HepG2 (cell line): Measurements from ENCODE around the gene GPR139. TPM values are rescaled to one million over a fixed set of nuclear protein-coding genes. Genes with fewer than 3 reads are reported as not detected.

ENCODE experiments used
- ATAC-seq: fragments of 200-7000 bp; cut with Tn5 transposase; 3 replicates; pipeline ENCODE4 v1.9.1; 2020; ENCODE audit warnings: mild to moderate bottlenecking, moderate library complexity
- BruUV-seq: library from RNA; stranded (reverse); fragments of 400-500 nt; replicated peaks from 2 replicates; lab custom pipeline; 2021; lab: Mats Ljungman, UMichigan
- CTCF ChIA-PET: fragments of 300-600 bp; formaldehyde crosslinking; extraction: SDS; loops from one replicate; lab custom pipeline; 2021; ENCODE audit warnings: low total read pairs, inconsistent platforms, low intra/inter-chr PET ratio; lab: Yijun Ruan, JAX
- POLR2A ChIA-PET: fragments of 350-600 bp; sonication (Branson Sonifier 250); formaldehyde crosslinking; loops from one replicate; lab custom pipeline; 2020; ENCODE audit warnings: antibody characterized with exemption, inconsistent platforms; lab: Yijun Ruan, JAX
- DNase-seq: peaks from one replicate; pipeline ENCODE4 v3.0.0-alpha.2; 2015; ENCODE audit warnings: low spot score
- FAIRE-seq: peaks from 3 replicates; lab custom pipeline; 2011; peaks lifted over from hg19 to GRCh38; lab: Jason Lieb, UNC
- H2AFZ ChIP-seq: one replicate; pipeline ENCODE4 v1.6.1; 2011; ENCODE audit warnings: low read length, inconsistent platforms
- H3K27ac ChIP-seq: fragments of 300-600 bp; 3 replicates; pipeline ENCODE4 v1.8.0; 2011; ENCODE audit warnings: mixed run types, mild to moderate bottlenecking, mixed read lengths, low read length, inconsistent platforms; ENCODE audit not compliant: insufficient read depth; ENCODE audit errors: extremely low read length
- H3K27me3 ChIP-seq, 2 experiments: fragments of 200-600 bp in 1 of 2; 2 replicates in 1 of 2; 3 replicates in 1 of 2; pipeline versions ENCODE4 v1.6.0 to v1.8.0; 2011; ENCODE audit warnings: low read length in 2 of 2, mild to moderate bottlenecking in 2 of 2, moderate library complexity in 2 of 2, inconsistent platforms in 1 of 2; ENCODE audit not compliant: insufficient read depth in 2 of 2, control insufficient read depth in 1 of 2
- H3K36me3 ChIP-seq, 2 experiments: fragments of 200-600 bp in 1 of 2; replicated peaks in 1 of 2; 2 replicates in 1 of 2; 3 replicates in 1 of 2; pipeline versions ENCODE4 v1.5.1 to v1.8.0; 2011; ENCODE audit warnings: low read length in 2 of 2, inconsistent platforms in 1 of 2; ENCODE audit not compliant: insufficient read depth in 2 of 2, control insufficient read depth in 1 of 2
- H3K4me1 ChIP-seq: 2 replicates; pipeline ENCODE4 v1.5.1; 2012; ENCODE audit warnings: low read length, inconsistent platforms; ENCODE audit not compliant: insufficient read depth
- H3K4me2 ChIP-seq: 2 replicates; pipeline ENCODE4 v1.6.0; 2011; ENCODE audit warnings: low read depth, low read length, inconsistent platforms
- H3K4me3 ChIP-seq, 3 experiments: fragments of 200-600 bp in 1 of 3; sonication (generic), shearing (Covaris generic) in 1 of 3; replicated peaks in 1 of 3; 2 replicates each; pipeline ENCODE4 v1.5.1; 2011 to 2016; ENCODE audit warnings: low read length in 3 of 3, inconsistent platforms in 2 of 3, low read depth in 2 of 3, mild to moderate bottlenecking in 2 of 3, control low read depth in 1 of 3, mixed read lengths in 1 of 3; ENCODE audit not compliant: insufficient read depth in 1 of 3
- H3K79me2 ChIP-seq: one replicate; pipeline ENCODE4 v1.6.1; 2011; ENCODE audit warnings: low read length, inconsistent platforms; ENCODE audit not compliant: insufficient read depth
- H3K9ac ChIP-seq: 2 replicates; pipeline ENCODE4 v1.6.0; 2011; ENCODE audit warnings: mild to moderate bottlenecking, low read depth, low read length, inconsistent platforms; ENCODE audit not compliant: insufficient read depth
- H3K9me3 ChIP-seq: 2 replicates; pipeline ENCODE4 v1.5.1; 2012; ENCODE audit warnings: mild to moderate bottlenecking, low read length
- H4K20me1 ChIP-seq: 2 replicates; pipeline ENCODE4 v1.6.0; 2011; ENCODE audit warnings: inconsistent platforms, mild to moderate bottlenecking, low read length, moderate library complexity; ENCODE audit not compliant: insufficient read depth
- FOXA1 ChIP-seq, 2 experiments: fragments of 450-650 bp in 1 of 2; sonication (generic) in 1 of 2; formaldehyde crosslinking in 1 of 2; IDR thresholded peaks; 2 replicates each; pipeline versions ENCODE4 v1.4.0 to v1.6.1; 2016 to 2020; ENCODE audit warnings: missing genetic modification reagents in 1 of 2
- FOXP1 ChIP-seq, 2 experiments: fragments of 450-650 bp in 1 of 2; IDR thresholded peaks; 2 replicates each; pipeline ENCODE4 v1.6.1; 2017 to 2018; ENCODE audit warnings: antibody characterized with exemption in 1 of 2
- IKZF1 ChIP-seq: fragments of 450-650 bp; IDR thresholded peaks from 2 replicates; pipeline ENCODE4 v1.7.1; 2016
- NFRKB ChIP-seq: fragments of 450-650 bp; IDR thresholded peaks from 2 replicates; pipeline ENCODE4 v1.6.1; 2017
- PHB2 ChIP-seq: fragments of 450-650 bp; IDR thresholded peaks from 2 replicates; pipeline ENCODE4 v1.6.1; 2018; ENCODE audit not compliant: partially characterized antibody
- RAD51 ChIP-seq: fragments of 450-650 bp; IDR thresholded peaks from 2 replicates; pipeline ENCODE4 v1.6.1; 2016; ENCODE audit warnings: borderline replicate concordance
- TOPORS ChIP-seq: sonication (generic); formaldehyde crosslinking; IDR thresholded peaks from 2 replicates; pipeline ENCODE4 v1.8.0; 2023; ENCODE audit warnings: mild to moderate bottlenecking, missing genetic modification reagents
- ZBTB20 ChIP-seq: sonication (generic); formaldehyde crosslinking; IDR thresholded peaks from 2 replicates; pipeline ENCODE4 v1.8.1; 2023; ENCODE audit warnings: missing genetic modification reagents, low read depth, mild to moderate bottlenecking, borderline replicate concordance
- ZNF282 ChIP-seq: fragments of 450-650 bp; IDR thresholded peaks from 2 replicates; pipeline ENCODE4 v1.6.1; 2018; ENCODE audit not compliant: partially characterized antibody
- ZNF629 ChIP-seq: sonication (generic); formaldehyde crosslinking; conservative IDR thresholded peaks from 2 replicates; pipeline ENCODE4 v1.5.0; 2020; ENCODE audit warnings: missing genetic modification reagents
- ZSCAN20 ChIP-seq: sonication (generic); formaldehyde crosslinking; IDR thresholded peaks from 2 replicates; pipeline ENCODE4 v1.4.0; 2020; ENCODE audit warnings: missing genetic modification reagents, mild to moderate bottlenecking, borderline replicate concordance
- WGBS: methylation state at CpG from one replicate; pipeline ENCODE4 v1.1.6; 2017; ENCODE audit warnings: low lambda C conversion rate; 5-methylcytosine and 5-hydroxymethylcytosine counted together
- in situ Hi-C: cut with HindIII; loops from 2 replicates; pipeline ENCODE4 v1.10.0; 2017; ENCODE audit warnings: low pct_unique_long_range_greater_than_20kb; ENCODE audit not compliant: extremely low pct_ligation_motif_present
- intact Hi-C: fragments of 100-400 bp; cut with micrococcal nuclease; formaldehyde crosslinking; loops from one replicate; pipeline ENCODE4 v1.10.0; 2022; ENCODE audit not compliant: unreplicated experiment
- polyA plus RNA-seq, 8 experiments: library from polyadenylated mRNA; depleted of rRNA in 3 of 8; stranded (reverse) in 7 of 8; unstranded in 1 of 8; fragments of >200 nt; fragmentation: Illumina TruSeq in 4 of 8; extraction: Trizol in 4 of 8; gene quantifications; 2 replicates each; pipeline versions ENCODE4 v1.2.1 to v1.2.3, GENCODE V29; 2011 to 2016; ENCODE audit warnings: low read depth in 4 of 8, missing spikeins in 1 of 8, mixed read lengths in 1 of 8; ENCODE audit not compliant: insufficient read depth in 1 of 8
- total RNA-seq, 5 experiments: library from RNA; depleted of rRNA; stranded (reverse); fragments of >200 nt; fragmentation: Illumina TruSeq; extraction: Trizol; gene quantifications; 2 replicates each; pipeline ENCODE4 v1.2.3, GENCODE V29; 2016; ENCODE audit warnings: low read depth in 1 of 5

Gene GPR139
- total and polyA plus RNA-seq, 2 of the 13 experiments (the other 11 are each of a cell fraction or from before 2014, with no cell fraction given): not detected

- ATAC-seq (no peak), DNase-seq (no peak), FAIRE-seq (no peak)
- no peak overlapping the region for H3K4me3 ChIP-seq
- BruUV-seq: no TSS peak
- ChIA-PET POLR2A (no interaction called here), CTCF (no interaction called here)
- H3K79me2 ChIP-seq: no peaks in the 10 kb centered on the region
- WGBS: 2% methylated on average over 4 of the region's 4 CpGs
- TF ChIP-seq ZNF629 (CRISPR knock-in tag): peak; percentile 88
- TF ChIP-seq TOPORS (CRISPR knock-in tag): no peak
- H3K9me3 ChIP-seq: peaks cover 11% of the 10 kb centered on the region; the same call in 1 of the 2 replicates
- in situ Hi-C loops: no loop called here
- H2AFZ ChIP-seq: no peak overlapping the region
- H4K20me1 ChIP-seq: no peaks in the 10 kb centered on the region
- H3K36me3 ChIP-seq: no peaks in the 10 kb centered on the region
- no peak overlapping the region for H3K27ac ChIP-seq
- intact Hi-C loops: no loop called here
- H3K27me3 ChIP-seq: peaks cover 0 to 10% of the 10 kb centered on the region in 2 experiments; a peak in 1 of 5 replicates
- no peak overlapping the region for H3K4me2 ChIP-seq
- H3K4me1 ChIP-seq: no peaks in the 10 kb centered on the region
- H3K9ac ChIP-seq: no peak overlapping the region
These were observed 9.2 kb downstream of the GPR139 start for GRCh38 chr16:20064520-20064919.

GRCh38 chr16:20061132-20061531, 12.6 kb downstream of the GPR139 start:
- BruUV-seq: no TSS peak
- in situ Hi-C loops: no loop called here
- no peak overlapping the region for H3K4me2 ChIP-seq
- no peaks in the 10 kb centered on the region for H3K4me1 ChIP-seq
- FAIRE-seq (no peak), ATAC-seq (no peak), DNase-seq (no peak)
- H3K36me3 ChIP-seq: no peaks in the 10 kb centered on the region
- no peaks in the 10 kb centered on the region for H4K20me1 ChIP-seq
- H3K9ac ChIP-seq: no peak overlapping the region
- no peak overlapping the region for H3K27ac ChIP-seq
- CTCF ChIA-PET: no interaction called here
- intact Hi-C loops: no loop called here
- H3K79me2 ChIP-seq: no peaks in the 10 kb centered on the region
- peaks cover 0 to 4% of the 10 kb centered on the region in 2 experiments; a peak in 1 of 5 replicates for H3K27me3 ChIP-seq
- no peaks in the 10 kb centered on the region for H3K9me3 ChIP-seq
- no peak overlapping the region for H2AFZ ChIP-seq
- no peak overlapping the region for H3K4me3 ChIP-seq
- POLR2A ChIA-PET: no interaction called here
- WGBS: 2% methylated on average over 3 of the region's 3 CpGs
- TF ChIP-seq RAD51 (0 out of 2 replicates have a peak, but pooled peaks have one; percentile 9), PHB2 (peak; percentile 79), NFRKB (peak; percentile 61; the same call in 1 of the 2 replicates), ZSCAN20 (no peak), IKZF1 (peak; percentile 80; the same call in 1 of the 2 replicates), FOXP1 (IDR thresholded peaks at IDR 0.05) (0 out of 2 replicates have a peak, but pooled peaks have one; percentile 6), FOXP1 (CRISPR knock-in tag; IDR thresholded peaks at IDR 0.05) (no peak), ZBTB20 (CRISPR knock-in tag) (no peak), FOXA1 (IDR thresholded peaks at IDR 0.05) (peak; percentile 60; the same call in 1 of the 2 replicates), FOXA1 (CRISPR knock-in tag; IDR thresholded peaks at IDR 0.05) (no peak), ZNF282 (peak; percentile 13)
